GM23248 (cell line): ENCODE data around the gene KRTAP9-6.

Source experiments
- EZH2 ChIP-seq: fragments of 200-600 bp; sonication (generic); IDR thresholded peaks from 2 replicates; pipeline ENCODE4 v1.6.1; 2018; ENCODE audit warnings: antibody characterized with exemption, mild to moderate bottlenecking; ENCODE audit not compliant: insufficient read depth, poor library complexity, severe bottlenecking
- EZH2phosphoT487 ChIP-seq: fragments of 200-600 bp; sonication (generic); IDR thresholded peaks from 2 replicates; pipeline ENCODE4 v1.6.1; 2018; ENCODE audit warnings: antibody characterized with exemption, moderate library complexity, mild to moderate bottlenecking, low read depth; ENCODE audit not compliant: insufficient read depth

DNA sequence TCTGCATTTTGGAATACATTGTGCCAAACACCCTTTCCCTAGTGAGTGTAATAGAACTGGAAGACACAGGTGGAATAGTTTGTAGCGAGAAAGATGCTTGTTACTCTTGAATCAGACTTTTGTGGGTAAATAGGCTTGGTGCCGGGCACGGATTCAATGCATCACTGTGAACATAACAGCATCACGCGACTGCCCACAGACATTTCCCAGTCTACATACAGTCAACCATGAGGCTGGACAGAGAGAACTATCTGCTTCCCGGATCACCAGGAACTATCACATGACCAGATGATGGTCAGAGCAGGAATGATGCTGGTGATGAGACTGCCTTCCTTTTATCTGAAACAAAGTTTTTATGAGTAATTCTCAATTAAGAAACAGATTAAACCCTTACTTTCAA is 39.1 kb upstream of the KRTAP9-6 start:
- TF ChIP-seq EZH2 (no peak), EZH2phosphoT487 (no peak)
